HEK293 (cell line): Measurements from ENCODE around the gene LLCFC1.

ENCODE experiments used
- CTCF ChIA-PET: fragments of 350-600 bp; formaldehyde crosslinking; extraction: SDS; loops from one replicate; lab custom pipeline; 2021; ENCODE audit warnings: antibody characterized with exemption; lab: Yijun Ruan, JAX
- POLR2A ChIA-PET: fragments of 300-600 bp; formaldehyde crosslinking; extraction: SDS; loops from one replicate; lab custom pipeline; 2020; ENCODE audit warnings: antibody characterized with exemption, inconsistent platforms; lab: Yijun Ruan, JAX
- H3K27ac ChIP-seq: fragments of 200-500 bp; sonication (Bioruptor generic); 2 replicates; pipeline ENCODE4 v1.5.1; 2014; ENCODE audit warnings: low read depth, low read length, control low read depth, inconsistent platforms; ENCODE audit errors: extremely low read depth
- H3K36me3 ChIP-seq, 2 experiments: fragments of 200-500 bp in 1 of 2; sonication (Bioruptor generic) in 1 of 2; 1 replicate in 1 of 2; 2 replicates in 1 of 2; pipeline ENCODE4 v1.5.1; 2014 to 2017; ENCODE audit warnings: inconsistent platforms in 2 of 2, low read length in 2 of 2; ENCODE audit not compliant: control insufficient read depth in 2 of 2, insufficient read depth in 1 of 2
- H3K4me1 ChIP-seq: fragments of 200-500 bp; sonication (Bioruptor generic); 2 replicates; pipeline ENCODE4 v1.5.1; 2014; ENCODE audit warnings: mild to moderate bottlenecking, low read length, inconsistent platforms; ENCODE audit not compliant: control insufficient read depth, insufficient read depth
- H3K4me3 ChIP-seq: 2 replicates; pipeline ENCODE4 v1.5.1; 2011; ENCODE audit warnings: low read depth, mild to moderate bottlenecking, control low read depth, low read length, moderate library complexity
- H3K9me3 ChIP-seq: fragments of 200-500 bp; sonication (Bioruptor generic); 2 replicates; pipeline ENCODE4 v1.5.1; 2014; ENCODE audit warnings: low read depth, low read length, inconsistent platforms; ENCODE audit not compliant: control insufficient read depth, insufficient read depth
- HOXD13 ChIP-seq: sonication (generic); formaldehyde crosslinking; IDR thresholded peaks from 2 replicates; pipeline ENCODE4 v1.8.0; 2022; ENCODE audit warnings: missing genetic modification reagents, borderline replicate concordance
- TRIM28 ChIP-seq: IDR thresholded peaks from 2 replicates; pipeline ENCODE4 v1.6.1; 2011; ENCODE audit warnings: low read length, control low read depth, borderline replicate concordance
- ZBTB17 ChIP-seq: fragments of 450-650 bp; formaldehyde crosslinking; IDR thresholded peaks from 2 replicates; pipeline ENCODE4 v1.5.1; 2016; ENCODE audit warnings: missing biosample characterization, missing genetic modification characterization
- ZBTB7A ChIP-seq: fragments of 450-650 bp; formaldehyde crosslinking; IDR thresholded peaks from 2 replicates; pipeline ENCODE4 v1.5.1; 2016; ENCODE audit warnings: low read depth, missing biosample characterization, missing genetic modification characterization
- ZNF114 ChIP-seq: fragments of 450-650 bp; formaldehyde crosslinking; IDR thresholded peaks from 2 replicates; pipeline ENCODE4 v1.5.0; 2017; ENCODE audit warnings: missing biosample characterization, missing genetic modification characterization
- ZNF169 ChIP-seq: fragments of 450-650 bp; formaldehyde crosslinking; IDR thresholded peaks from 2 replicates; pipeline ENCODE4 v1.5.1; 2016; ENCODE audit warnings: missing biosample characterization, missing genetic modification characterization
- ZNF248 ChIP-seq: fragments of 450-650 bp; formaldehyde crosslinking; IDR thresholded peaks from 2 replicates; pipeline ENCODE4 v1.5.1; 2017; ENCODE audit warnings: missing biosample characterization, missing genetic modification characterization
- ZNF266 ChIP-seq: fragments of 450-650 bp; formaldehyde crosslinking; IDR thresholded peaks from 2 replicates; pipeline ENCODE4 v1.5.1; 2016; ENCODE audit warnings: missing biosample characterization, missing genetic modification characterization, low read depth
- ZNF521 ChIP-seq: fragments of 450-650 bp; formaldehyde crosslinking; IDR thresholded peaks from 2 replicates; pipeline ENCODE4 v1.5.1; 2017; ENCODE audit warnings: missing biosample characterization, mild to moderate bottlenecking, missing genetic modification characterization
- ZNF626 ChIP-seq: fragments of 450-650 bp; sonication (Bioruptor Pico); formaldehyde crosslinking; IDR thresholded peaks from 2 replicates; pipeline ENCODE4 v1.5.1; 2018; ENCODE audit warnings: missing biosample characterization, missing genetic modification characterization, inconsistent platforms
- ZNF658 ChIP-seq: fragments of 450-650 bp; formaldehyde crosslinking; IDR thresholded peaks from 2 replicates; pipeline ENCODE4; 2016; ENCODE audit warnings: missing biosample characterization, missing genetic modification characterization
- TF ChIP-seq, protein P1 (sequence below): sonication (generic); formaldehyde crosslinking; IDR thresholded peaks from 2 replicates; pipeline ENCODE4 v1.8.1; 2022; ENCODE audit warnings: mild to moderate bottlenecking, moderate library complexity, missing genetic modification reagents
- TF ChIP-seq, protein P2 (sequence below): fragments of 450-650 bp; formaldehyde crosslinking; IDR thresholded peaks from 2 replicates; pipeline ENCODE4 v1.5.1; 2017; ENCODE audit warnings: missing biosample characterization, missing genetic modification characterization
- TF ChIP-seq, protein P3 (sequence below): fragments of 450-650 bp; formaldehyde crosslinking; IDR thresholded peaks from 2 replicates; pipeline ENCODE4 v1.5.1; 2017; ENCODE audit warnings: missing biosample characterization, missing genetic modification characterization
- TF ChIP-seq, protein P4 (sequence below): fragments of 450-650 bp; formaldehyde crosslinking; IDR thresholded peaks from 2 replicates; pipeline ENCODE4 v1.5.1; 2016; ENCODE audit warnings: missing biosample characterization, missing genetic modification characterization
- TF ChIP-seq, protein P5 (sequence below): fragments of 450-650 bp; formaldehyde crosslinking; IDR thresholded peaks from 2 replicates; pipeline ENCODE4 v1.5.1; 2016; ENCODE audit warnings: missing biosample characterization, missing genetic modification characterization
- TF ChIP-seq, protein P6 (sequence below): fragments of 450-650 bp; formaldehyde crosslinking; IDR thresholded peaks from 2 replicates; pipeline ENCODE4 v1.5.1; 2016; ENCODE audit warnings: missing biosample characterization, missing genetic modification characterization, low read depth

The LLCFC1 gene

DNA sequence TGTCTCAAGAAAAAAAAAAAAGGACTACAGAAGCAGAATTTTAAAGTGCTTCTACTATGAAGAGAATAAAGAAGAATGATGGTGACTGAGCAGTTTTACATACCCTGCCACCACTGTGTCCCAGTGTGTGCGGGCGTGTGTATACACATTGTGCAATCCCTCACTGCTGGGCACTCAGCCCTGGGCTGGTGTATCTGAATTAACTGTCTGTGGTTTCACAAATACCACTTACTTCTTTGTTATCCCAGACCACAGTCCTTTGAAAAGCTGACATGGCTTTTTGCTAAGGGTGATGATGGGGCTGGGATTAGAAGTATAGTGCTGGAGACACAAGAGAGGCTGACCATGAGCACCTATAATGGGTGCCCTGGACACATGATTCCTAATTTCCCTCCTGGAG is 32.6 kb upstream of the LLCFC1 start:
- H3K9me3 ChIP-seq = no peaks in the 10 kb centered on the region
- TF ChIP-seq, protein P1, sequence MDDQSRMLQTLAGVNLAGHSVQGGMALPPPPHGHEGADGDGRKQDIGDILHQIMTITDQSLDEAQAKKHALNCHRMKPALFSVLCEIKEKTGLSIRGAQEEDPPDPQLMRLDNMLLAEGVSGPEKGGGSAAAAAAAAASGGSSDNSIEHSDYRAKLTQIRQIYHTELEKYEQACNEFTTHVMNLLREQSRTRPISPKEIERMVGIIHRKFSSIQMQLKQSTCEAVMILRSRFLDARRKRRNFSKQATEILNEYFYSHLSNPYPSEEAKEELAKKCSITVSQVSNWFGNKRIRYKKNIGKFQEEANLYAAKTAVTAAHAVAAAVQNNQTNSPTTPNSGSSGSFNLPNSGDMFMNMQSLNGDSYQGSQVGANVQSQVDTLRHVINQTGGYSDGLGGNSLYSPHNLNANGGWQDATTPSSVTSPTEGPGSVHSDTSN (CRISPR knock-in tag) = no peak
- no peaks in the 10 kb centered on the region for H3K4me1 ChIP-seq
- no peak overlapping the region for H3K27ac ChIP-seq
- no peaks in the 10 kb centered on the region for H3K36me3 ChIP-seq
- no peak overlapping the region for H3K4me3 ChIP-seq
- POLR2A ChIA-PET = no interaction called here
- CTCF ChIA-PET = no interaction called here

DNA sequence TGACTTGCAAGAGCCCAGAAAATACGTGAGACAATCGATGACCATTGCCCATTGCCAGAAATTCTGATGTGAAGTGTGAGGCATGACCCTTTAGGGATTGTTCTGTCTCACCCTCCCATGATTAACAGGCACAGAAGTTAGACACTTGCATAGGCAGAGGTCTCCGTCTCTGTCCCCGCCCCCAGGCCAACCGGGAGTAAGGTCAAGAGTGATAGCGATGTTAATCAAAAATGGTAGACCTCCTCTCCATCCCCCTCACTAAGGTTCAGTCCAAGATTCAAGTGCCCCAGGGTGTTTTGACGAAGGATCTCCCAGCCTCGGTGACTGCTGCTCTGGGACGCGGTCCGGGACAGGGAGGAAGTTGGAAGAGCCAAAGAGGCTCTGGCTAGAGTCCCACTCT is 31.0 kb upstream of the LLCFC1 start:
- no peak overlapping the region for H3K27ac ChIP-seq
- no peak overlapping the region for H3K4me3 ChIP-seq
- no peaks in the 10 kb centered on the region for H3K4me1 ChIP-seq
- TF ChIP-seq HOXD13 (CRISPR knock-in tag) (no peak), ZNF626 (tag by site-specific recombination) (no peak), ZNF658 (no peak), ZNF248 (tag by site-specific recombination) (no peak), TRIM28 (no peak), ZBTB17 (no peak)
- TF ChIP-seq, protein P2, sequence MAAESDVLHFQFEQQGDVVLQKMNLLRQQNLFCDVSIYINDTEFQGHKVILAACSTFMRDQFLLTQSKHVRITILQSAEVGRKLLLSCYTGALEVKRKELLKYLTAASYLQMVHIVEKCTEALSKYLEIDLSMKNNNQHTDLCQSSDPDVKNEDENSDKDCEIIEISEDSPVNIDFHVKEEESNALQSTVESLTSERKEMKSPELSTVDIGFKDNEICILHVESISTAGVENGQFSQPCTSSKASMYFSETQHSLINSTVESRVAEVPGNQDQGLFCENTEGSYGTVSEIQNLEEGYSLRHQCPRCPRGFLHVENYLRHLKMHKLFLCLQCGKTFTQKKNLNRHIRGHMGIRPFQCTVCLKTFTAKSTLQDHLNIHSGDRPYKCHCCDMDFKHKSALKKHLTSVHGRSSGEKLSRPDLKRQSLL (tag by site-specific recombination) = no peak
- TF ChIP-seq, protein P3, sequence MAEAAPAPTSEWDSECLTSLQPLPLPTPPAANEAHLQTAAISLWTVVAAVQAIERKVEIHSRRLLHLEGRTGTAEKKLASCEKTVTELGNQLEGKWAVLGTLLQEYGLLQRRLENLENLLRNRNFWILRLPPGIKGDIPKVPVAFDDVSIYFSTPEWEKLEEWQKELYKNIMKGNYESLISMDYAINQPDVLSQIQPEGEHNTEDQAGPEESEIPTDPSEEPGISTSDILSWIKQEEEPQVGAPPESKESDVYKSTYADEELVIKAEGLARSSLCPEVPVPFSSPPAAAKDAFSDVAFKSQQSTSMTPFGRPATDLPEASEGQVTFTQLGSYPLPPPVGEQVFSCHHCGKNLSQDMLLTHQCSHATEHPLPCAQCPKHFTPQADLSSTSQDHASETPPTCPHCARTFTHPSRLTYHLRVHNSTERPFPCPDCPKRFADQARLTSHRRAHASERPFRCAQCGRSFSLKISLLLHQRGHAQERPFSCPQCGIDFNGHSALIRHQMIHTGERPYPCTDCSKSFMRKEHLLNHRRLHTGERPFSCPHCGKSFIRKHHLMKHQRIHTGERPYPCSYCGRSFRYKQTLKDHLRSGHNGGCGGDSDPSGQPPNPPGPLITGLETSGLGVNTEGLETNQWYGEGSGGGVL (tag by site-specific recombination) = no peak
- no peaks in the 10 kb centered on the region for H3K9me3 ChIP-seq
- H3K36me3 ChIP-seq = no peaks in the 10 kb centered on the region
- ChIA-PET CTCF (no interaction called here), POLR2A (no interaction called here)

DNA sequence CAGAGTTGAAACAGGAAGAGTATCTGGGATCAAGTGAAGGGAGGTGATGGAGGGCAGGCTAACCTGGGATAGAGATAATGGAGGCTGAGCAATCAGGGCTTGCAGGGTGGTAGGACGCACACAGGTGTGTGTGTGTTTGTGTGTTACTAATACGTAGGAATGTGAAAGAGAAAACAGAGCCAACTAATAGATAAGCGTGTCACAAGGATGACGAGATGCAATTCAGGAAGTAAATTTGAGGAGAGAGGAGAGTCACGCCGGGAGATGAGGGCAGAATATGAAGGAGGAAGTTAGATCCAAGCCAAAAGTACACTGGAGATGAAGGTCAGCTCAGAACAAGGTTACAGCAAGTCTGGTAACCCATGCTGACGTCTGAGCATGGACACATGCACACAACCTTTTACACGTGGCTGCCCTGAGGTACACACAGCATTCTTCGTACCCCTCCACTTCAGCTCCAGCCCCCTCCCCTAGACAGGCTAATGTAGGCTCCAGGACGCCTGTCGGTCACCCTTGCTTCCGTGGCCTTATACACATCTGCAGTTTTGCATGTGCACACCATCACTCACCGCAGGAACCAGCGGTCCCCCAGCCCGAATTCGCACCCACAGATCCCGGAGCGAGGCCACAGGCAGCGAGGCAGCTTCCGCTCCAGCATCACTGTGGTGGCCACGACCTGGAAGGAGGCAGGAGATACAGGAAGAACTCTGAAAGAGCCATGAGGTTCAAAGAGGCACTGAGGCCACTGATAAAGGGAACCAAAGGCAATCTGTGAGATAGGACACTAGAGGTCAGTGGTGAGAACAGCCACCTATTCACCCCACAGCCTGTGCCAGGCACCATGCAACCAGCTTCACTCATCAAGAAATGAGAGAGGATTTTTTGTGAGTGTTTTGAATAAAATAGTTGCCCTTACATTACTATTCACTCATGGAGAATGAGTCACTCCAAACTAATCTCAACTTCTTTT is 30.1 kb upstream of the LLCFC1 start:
- Histone ChIP-seq H3K4me3 (no peak overlapping the region), H3K36me3 (no peaks in the 10 kb centered on the region), H3K9me3 (no peaks in the 10 kb centered on the region), H3K27ac (no peak overlapping the region), H3K4me1 (no peaks in the 10 kb centered on the region)
- CTCF ChIA-PET = interaction anchor here (0.5 to 2.7 kb wide), 21 partner anchors 8 to 471 kb away, joined by 3 to 13 read pairs (median 4); no protein-coding TSS in a partner anchor
- POLR2A ChIA-PET = no interaction called here
- TF ChIP-seq ZNF521 (tag by site-specific recombination) (no peak), ZNF169 (tag by site-specific recombination) (no peak), ZNF114 (tag by site-specific recombination) (no peak), HOXD13 (CRISPR knock-in tag) (no peak), ZNF266 (tag by site-specific recombination) (no peak), ZBTB7A (tag by site-specific recombination) (no peak)
- TF ChIP-seq, protein P4, sequence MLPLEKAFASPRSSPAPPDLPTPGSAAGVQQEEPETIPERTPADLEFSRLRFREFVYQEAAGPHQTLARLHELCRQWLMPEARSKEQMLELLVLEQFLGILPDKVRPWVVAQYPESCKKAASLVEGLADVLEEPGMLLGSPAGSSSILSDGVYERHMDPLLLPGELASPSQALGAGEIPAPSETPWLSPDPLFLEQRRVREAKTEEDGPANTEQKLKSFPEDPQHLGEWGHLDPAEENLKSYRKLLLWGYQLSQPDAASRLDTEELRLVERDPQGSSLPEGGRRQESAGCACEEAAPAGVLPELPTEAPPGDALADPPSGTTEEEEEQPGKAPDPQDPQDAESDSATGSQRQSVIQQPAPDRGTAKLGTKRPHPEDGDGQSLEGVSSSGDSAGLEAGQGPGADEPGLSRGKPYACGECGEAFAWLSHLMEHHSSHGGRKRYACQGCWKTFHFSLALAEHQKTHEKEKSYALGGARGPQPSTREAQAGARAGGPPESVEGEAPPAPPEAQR (tag by site-specific recombination) = no peak
- TF ChIP-seq, protein P5, sequence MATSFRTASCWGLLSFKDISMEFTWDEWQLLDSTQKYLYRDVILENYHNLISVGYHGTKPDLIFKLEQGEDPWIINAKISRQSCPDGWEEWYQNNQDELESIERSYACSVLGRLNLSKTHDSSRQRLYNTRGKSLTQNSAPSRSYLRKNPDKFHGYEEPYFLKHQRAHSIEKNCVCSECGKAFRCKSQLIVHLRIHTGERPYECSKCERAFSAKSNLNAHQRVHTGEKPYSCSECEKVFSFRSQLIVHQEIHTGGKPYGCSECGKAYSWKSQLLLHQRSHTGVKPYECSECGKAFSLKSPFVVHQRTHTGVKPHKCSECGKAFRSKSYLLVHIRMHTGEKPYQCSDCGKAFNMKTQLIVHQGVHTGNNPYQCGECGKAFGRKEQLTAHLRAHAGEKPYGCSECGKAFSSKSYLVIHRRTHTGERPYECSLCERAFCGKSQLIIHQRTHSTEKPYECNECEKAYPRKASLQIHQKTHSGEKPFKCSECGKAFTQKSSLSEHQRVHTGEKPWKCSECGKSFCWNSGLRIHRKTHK (tag by site-specific recombination) = no peak
- TF ChIP-seq, protein P6, sequence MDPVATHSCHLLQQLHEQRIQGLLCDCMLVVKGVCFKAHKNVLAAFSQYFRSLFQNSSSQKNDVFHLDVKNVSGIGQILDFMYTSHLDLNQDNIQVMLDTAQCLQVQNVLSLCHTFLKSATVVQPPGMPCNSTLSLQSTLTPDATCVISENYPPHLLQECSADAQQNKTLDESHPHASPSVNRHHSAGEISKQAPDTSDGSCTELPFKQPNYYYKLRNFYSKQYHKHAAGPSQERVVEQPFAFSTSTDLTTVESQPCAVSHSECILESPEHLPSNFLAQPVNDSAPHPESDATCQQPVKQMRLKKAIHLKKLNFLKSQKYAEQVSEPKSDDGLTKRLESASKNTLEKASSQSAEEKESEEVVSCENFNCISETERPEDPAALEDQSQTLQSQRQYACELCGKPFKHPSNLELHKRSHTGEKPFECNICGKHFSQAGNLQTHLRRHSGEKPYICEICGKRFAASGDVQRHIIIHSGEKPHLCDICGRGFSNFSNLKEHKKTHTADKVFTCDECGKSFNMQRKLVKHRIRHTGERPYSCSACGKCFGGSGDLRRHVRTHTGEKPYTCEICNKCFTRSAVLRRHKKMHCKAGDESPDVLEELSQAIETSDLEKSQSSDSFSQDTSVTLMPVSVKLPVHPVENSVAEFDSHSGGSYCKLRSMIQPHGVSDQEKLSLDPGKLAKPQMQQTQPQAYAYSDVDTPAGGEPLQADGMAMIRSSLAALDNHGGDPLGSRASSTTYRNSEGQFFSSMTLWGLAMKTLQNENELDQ (tag by site-specific recombination) = no peak
- TF ChIP-seq, all 188 proteins: peak for 0
